ENCODE measurements around the gene SSTR1. TPM values are rescaled to one million over a fixed set of nuclear protein-coding genes. Genes with fewer than 3 reads are reported as not detected.

SSTR1 gene
- total RNA-seq, 3 donors from 2014 or later (not counting 1 experiment from before 2014, with no cell fraction given): not detected

DNA sequence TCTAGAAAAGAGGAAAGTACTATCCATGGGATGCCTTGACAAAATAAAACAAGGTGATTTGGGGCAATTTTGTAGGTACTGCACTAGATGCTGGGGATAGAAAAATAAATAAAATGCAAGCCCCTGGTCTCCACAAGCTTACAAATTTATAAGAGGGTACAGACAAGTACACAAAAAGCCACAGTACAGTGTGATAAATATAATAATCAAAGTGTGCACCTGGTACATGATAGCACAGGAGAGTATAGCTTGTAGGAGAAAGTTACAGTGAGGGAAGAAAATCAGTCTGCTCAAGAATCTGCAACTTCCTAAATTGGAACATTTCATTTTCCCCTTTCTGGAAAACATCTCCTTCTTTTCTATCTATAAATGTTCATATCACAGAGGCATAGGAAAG, 3.0 kb upstream of the SSTR1 start:
- peaks cover 5% of the 10 kb centered on the region for H3K36me3 Mint-ChIP-seq
- intact Hi-C loops (cut with micrococcal nuclease): no loop called here
- Histone ChIP-seq H3K27ac (ENCODE audit: low read length) (no peak overlapping the region), H3K4me3 (ENCODE audit: low read length) (no peak overlapping the region), H3K9me3 (ENCODE audit: control insufficient read depth, insufficient read depth, low read length) (no peaks in the 10 kb centered on the region), H3K27me3 (ENCODE audit: control insufficient read depth, insufficient read depth, low read length) (peaks cover 11% of the 10 kb centered on the region), H3K4me1 (ENCODE audit: control insufficient read depth, insufficient read depth, low read length) (no peaks in the 10 kb centered on the region), H3K36me3 (ENCODE audit: control insufficient read depth, insufficient read depth, low read length) (no peaks in the 10 kb centered on the region)
- DNase-seq: no peak
- H3K4me1 Mint-ChIP-seq: peaks cover 0 to 8% of the 10 kb centered on the region in 2 donors
- no peak overlapping the region for H3K27ac Mint-ChIP-seq
- peaks cover 47 to 70% of the 10 kb centered on the region in 2 donors for H3K27me3 Mint-ChIP-seq (ENCODE audit: low read depth in 2 of 2)
- ATAC-seq: no peak
- peaks cover 0 to 2% of the 10 kb centered on the region in 2 donors for H3K9me3 Mint-ChIP-seq
- TF ChIP-seq, protein P1, sequence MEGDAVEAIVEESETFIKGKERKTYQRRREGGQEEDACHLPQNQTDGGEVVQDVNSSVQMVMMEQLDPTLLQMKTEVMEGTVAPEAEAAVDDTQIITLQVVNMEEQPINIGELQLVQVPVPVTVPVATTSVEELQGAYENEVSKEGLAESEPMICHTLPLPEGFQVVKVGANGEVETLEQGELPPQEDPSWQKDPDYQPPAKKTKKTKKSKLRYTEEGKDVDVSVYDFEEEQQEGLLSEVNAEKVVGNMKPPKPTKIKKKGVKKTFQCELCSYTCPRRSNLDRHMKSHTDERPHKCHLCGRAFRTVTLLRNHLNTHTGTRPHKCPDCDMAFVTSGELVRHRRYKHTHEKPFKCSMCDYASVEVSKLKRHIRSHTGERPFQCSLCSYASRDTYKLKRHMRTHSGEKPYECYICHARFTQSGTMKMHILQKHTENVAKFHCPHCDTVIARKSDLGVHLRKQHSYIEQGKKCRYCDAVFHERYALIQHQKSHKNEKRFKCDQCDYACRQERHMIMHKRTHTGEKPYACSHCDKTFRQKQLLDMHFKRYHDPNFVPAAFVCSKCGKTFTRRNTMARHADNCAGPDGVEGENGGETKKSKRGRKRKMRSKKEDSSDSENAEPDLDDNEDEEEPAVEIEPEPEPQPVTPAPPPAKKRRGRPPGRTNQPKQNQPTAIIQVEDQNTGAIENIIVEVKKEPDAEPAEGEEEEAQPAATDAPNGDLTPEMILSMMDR (IDR thresholded peaks at IDR 0.05): no peak
- H3K4me3 Mint-ChIP-seq: no peak overlapping the region

GRCh38 chr14:38205119-38205813, 2.4 kb upstream of the SSTR1 start:
- Mint-ChIP-seq H3K4me1 (peaks cover 0 to 10% of the 10 kb centered on the region in 2 donors), H3K27ac (no peak overlapping the region), H3K36me3 (peaks cover 5% of the 10 kb centered on the region), H3K9me3 (peaks cover 0 to 2% of the 10 kb centered on the region in 2 donors), H3K27me3 (ENCODE audit: low read depth in 2 of 2) (peaks cover 53 to 75% of the 10 kb centered on the region in 2 donors), H3K4me3 (no peak overlapping the region)
- no peak overlapping the region for H3K4me3 ChIP-seq (ENCODE audit: low read length)
- ATAC-seq (no peak), DNase-seq (no peak)
- intact Hi-C loops (cut with micrococcal nuclease): no loop called here
- WGBS (ENCODE audit: insufficient coverage): 80% methylated on average over 4 of the region's 5 CpGs
- peaks cover 14% of the 10 kb centered on the region for H3K27me3 ChIP-seq (ENCODE audit: control insufficient read depth, insufficient read depth, low read length)
- no peaks in the 10 kb centered on the region for H3K4me1 ChIP-seq (ENCODE audit: control insufficient read depth, insufficient read depth, low read length)
- H3K27ac ChIP-seq (ENCODE audit: low read length): no peak overlapping the region
- H3K9me3 ChIP-seq (ENCODE audit: control insufficient read depth, insufficient read depth, low read length): no peaks in the 10 kb centered on the region
- TF ChIP-seq, protein P1 (IDR thresholded peaks at IDR 0.05): no peak
- H3K36me3 ChIP-seq (ENCODE audit: control insufficient read depth, insufficient read depth, low read length): no peaks in the 10 kb centered on the region

DNA sequence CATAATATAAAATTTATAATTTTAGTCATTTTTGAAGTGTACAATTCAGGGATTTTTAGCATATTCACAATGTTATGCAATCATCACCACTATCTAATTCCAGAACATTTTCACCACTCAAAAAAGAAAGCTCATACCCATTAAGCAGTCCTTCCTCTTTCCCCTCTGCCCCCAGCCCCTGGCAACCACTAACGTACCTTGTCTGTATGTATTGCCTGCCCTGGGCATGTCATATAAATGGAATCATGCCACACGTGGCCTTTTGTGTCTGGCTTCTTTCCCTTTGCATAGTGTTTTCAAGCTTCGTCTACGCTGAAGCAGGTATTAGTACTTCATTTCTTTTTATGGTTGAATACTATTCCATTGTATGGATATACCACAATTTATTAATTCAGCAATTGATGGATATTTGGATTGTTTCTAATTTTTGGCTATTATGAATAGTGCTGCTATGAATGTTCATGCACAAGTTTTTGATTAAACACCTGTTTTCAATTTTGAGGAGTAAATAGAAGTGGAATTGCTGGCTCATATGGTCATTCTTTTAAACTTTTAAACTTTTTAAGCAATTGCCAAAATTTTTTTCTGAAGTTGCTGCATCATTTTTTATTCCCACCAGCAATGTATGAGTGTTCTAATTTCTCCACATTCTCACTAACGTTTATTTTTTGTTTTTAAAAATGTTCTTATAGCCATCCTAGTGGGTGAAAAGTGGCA, 1.6 kb upstream of the SSTR1 start:
- Mint-ChIP-seq H3K4me3 (no peak overlapping the region), H3K4me1 (peaks cover 0 to 10% of the 10 kb centered on the region in 2 donors), H3K36me3 (peaks cover 5% of the 10 kb centered on the region), H3K9me3 (peaks cover 0 to 2% of the 10 kb centered on the region in 2 donors), H3K27me3 (ENCODE audit: low read depth in 2 of 2) (peaks cover 61 to 83% of the 10 kb centered on the region in 2 donors), H3K27ac (no peak overlapping the region)
- H3K36me3 ChIP-seq (ENCODE audit: control insufficient read depth, insufficient read depth, low read length): no peaks in the 10 kb centered on the region
- ATAC-seq (no peak), DNase-seq (no peak)
- 92% methylated on average over 2 of the region's 5 CpGs for WGBS (ENCODE audit: insufficient coverage)
- no peak overlapping the region for H3K4me3 ChIP-seq (ENCODE audit: low read length)
- intact Hi-C loops (cut with micrococcal nuclease): no loop called here
- no peaks in the 10 kb centered on the region for H3K4me1 ChIP-seq (ENCODE audit: control insufficient read depth, insufficient read depth, low read length)
- H3K9me3 ChIP-seq (ENCODE audit: control insufficient read depth, insufficient read depth, low read length): no peaks in the 10 kb centered on the region
- TF ChIP-seq, protein P1 (IDR thresholded peaks at IDR 0.05): no peak
- no peak overlapping the region for H3K27ac ChIP-seq (ENCODE audit: low read length)
- peaks cover 19% of the 10 kb centered on the region for H3K27me3 ChIP-seq (ENCODE audit: control insufficient read depth, insufficient read depth, low read length)

All from natural killer cell (primary cell).